Activated CD8-positive, alpha-beta T cell treated with anti-CD3 and anti-CD28 coated beads for 36 hours (primary cell): Measurements from ENCODE around the gene EEF2. TPM values are rescaled to one million over a fixed set of nuclear protein-coding genes. Genes with fewer than 3 reads are reported as not detected.

Experiments used
- ATAC-seq: fragments of 200-7000 bp; cut with Tn5 transposase; one replicate; pipeline ENCODE4 v1.10.0; 2021; ENCODE audit warnings: mild to moderate bottlenecking, moderate library complexity
- CTCF ChIA-PET: fragments of 350-600 bp; sonication (Branson Sonifier 250); formaldehyde crosslinking; loops from one replicate; lab custom pipeline; 2021; ENCODE audit warnings: antibody characterized with exemption; lab: Charles Lee
- POLR2A ChIA-PET: fragments of 350-600 bp; sonication (Branson Sonifier 250); formaldehyde crosslinking; loops from one replicate; lab custom pipeline; 2021; ENCODE audit warnings: antibody characterized with exemption; lab: Charles Lee
- DNase-seq: peaks from one replicate; pipeline ENCODE4 v3.0.0-alpha.2; 2020
- H3K27ac Mint-ChIP-seq: one replicate; pipeline ENCODE4 v1.8.0; 2021; ENCODE audit warnings: mild to moderate bottlenecking, mixed read lengths
- H3K27me3 Mint-ChIP-seq: one replicate; pipeline ENCODE4 v1.8.0; 2021; ENCODE audit warnings: mixed read lengths
- H3K36me3 Mint-ChIP-seq: one replicate; pipeline ENCODE4 v1.8.0; 2021; ENCODE audit warnings: low read depth, mixed read lengths
- H3K4me1 Mint-ChIP-seq: one replicate; pipeline ENCODE4 v1.8.0; 2021; ENCODE audit warnings: low read depth, mixed read lengths
- H3K4me3 Mint-ChIP-seq: one replicate; pipeline ENCODE4 v1.8.0; 2021; ENCODE audit warnings: mild to moderate bottlenecking, moderate library complexity, mixed read lengths
- H3K9me3 Mint-ChIP-seq: one replicate; pipeline ENCODE4 v1.8.0; 2021; ENCODE audit warnings: mixed read lengths
- CTCF ChIP-seq: fragments of 200-600 bp; IDR thresholded peaks from one replicate; pipeline ENCODE4 v1.8.0; 2022; ENCODE audit warnings: antibody characterized with exemption, mild to moderate bottlenecking
- intact Hi-C: fragments of 100-400 bp; cut with micrococcal nuclease; formaldehyde crosslinking; loops from one replicate; pipeline ENCODE4 v1.10.0; 2022
- total RNA-seq, 2 experiments: library from RNA; stranded (reverse); gene quantifications; one replicate each; pipeline ENCODE4 v1.2.3, GENCODE V29; 2021

Gene EEF2
- total RNA-seq, 2 experiments from 2014 or later: 3,533 to 3,625 TPM

DNA sequence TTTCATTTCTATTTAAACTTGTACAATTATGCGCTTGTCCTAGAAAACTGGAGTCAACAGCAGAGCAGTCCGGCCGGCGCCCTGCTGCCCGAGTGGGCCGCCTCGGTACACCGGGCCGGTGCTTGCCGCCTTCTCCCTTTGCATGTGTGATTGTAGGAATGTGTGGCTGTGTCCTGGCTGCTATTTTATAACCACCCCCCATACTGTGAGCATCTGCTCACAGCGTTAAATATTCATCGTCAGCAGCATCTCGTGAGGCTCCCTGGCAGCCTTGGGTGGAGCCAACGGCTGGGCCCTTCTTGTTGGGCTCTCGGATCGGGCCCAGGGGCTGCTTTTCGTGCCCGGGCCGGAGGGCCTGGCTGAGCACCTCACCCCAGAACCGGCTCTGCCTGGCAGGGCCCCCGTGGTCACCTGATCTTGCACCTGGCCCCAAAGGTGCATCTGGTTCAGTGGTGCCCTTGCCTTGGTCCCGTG lies 32.9 kb upstream of the EEF2 start:
- ATAC-seq: no peak
- H3K27me3 Mint-ChIP-seq: no peaks in the 10 kb centered on the region
- intact Hi-C loops: no loop called here
- DNase-seq: no peak
- no peak overlapping the region for H3K4me3 Mint-ChIP-seq
- POLR2A ChIA-PET: no interaction called here
- TF ChIP-seq CTCF: no peak
- no peaks in the 10 kb centered on the region for H3K9me3 Mint-ChIP-seq
- H3K4me1 Mint-ChIP-seq: no peaks in the 10 kb centered on the region
- CTCF ChIA-PET: no interaction called here
- peaks cover 6% of the 10 kb centered on the region for H3K36me3 Mint-ChIP-seq
- H3K27ac Mint-ChIP-seq: no peak overlapping the region

- DNase-seq (no peak), ATAC-seq (no peak)
- POLR2A ChIA-PET: no interaction called here
- intact Hi-C loops: no loop called here
- Mint-ChIP-seq H3K4me1 (peaks cover 5% of the 10 kb centered on the region), H3K9me3 (no peaks in the 10 kb centered on the region), H3K4me3 (no peak overlapping the region), H3K36me3 (peaks cover 5% of the 10 kb centered on the region), H3K27me3 (no peaks in the 10 kb centered on the region), H3K27ac (no peak overlapping the region)
- no peak for TF ChIP-seq CTCF
- CTCF ChIA-PET: no interaction called here
These were observed 31.8 kb upstream of the EEF2 start for GRCh38 chr19:4016903-4017638.

- intact Hi-C loops: no loop called here
- no peak for DNase-seq
- CTCF ChIA-PET: no interaction called here
- Mint-ChIP-seq H3K36me3 (peaks cover 3% of the 10 kb centered on the region), H3K27me3 (no peaks in the 10 kb centered on the region), H3K4me3 (no peak overlapping the region), H3K4me1 (peaks cover 5% of the 10 kb centered on the region), H3K27ac (no peak overlapping the region), H3K9me3 (no peaks in the 10 kb centered on the region)
- POLR2A ChIA-PET: no interaction called here
- ATAC-seq: no peak
- TF ChIP-seq CTCF: no peak
These were observed 31.2 kb upstream of the EEF2 start for GRCh38 chr19:4016486-4016885.

DNA sequence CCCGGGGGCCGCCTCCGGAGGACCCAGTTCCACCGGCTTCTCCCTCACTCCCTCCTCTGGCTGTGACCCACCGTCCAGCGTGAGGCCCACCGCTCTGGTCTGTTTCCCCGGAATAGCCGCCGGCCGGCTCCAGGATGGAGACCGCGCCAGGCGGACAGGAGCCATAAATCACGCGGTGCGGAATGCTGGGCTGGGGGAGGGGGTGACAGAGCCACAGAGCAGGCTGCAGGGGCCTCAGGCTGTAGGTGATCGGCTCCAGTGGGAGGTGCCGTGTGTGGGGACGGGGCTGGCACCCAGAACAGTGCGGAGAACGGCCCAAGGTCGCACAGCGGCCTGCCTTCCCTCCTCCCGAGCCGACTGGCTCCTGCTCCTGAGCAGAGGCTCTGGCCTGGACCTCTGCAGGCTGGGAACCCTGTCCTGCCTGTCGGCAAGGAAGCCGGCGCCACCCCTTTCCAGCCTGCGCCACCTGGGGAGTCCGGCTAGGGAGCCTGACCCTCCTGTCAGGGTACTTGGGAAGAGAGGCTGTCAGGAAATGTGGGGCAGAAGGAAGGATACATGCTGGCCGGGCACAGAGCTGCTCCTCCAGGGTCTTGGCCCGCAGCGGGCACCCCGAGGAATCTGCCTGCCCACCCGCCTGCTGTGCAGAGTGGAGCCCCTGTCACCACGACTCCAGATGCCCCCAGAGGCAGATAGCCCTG lies 30.6 kb upstream of the EEF2 start:
- DNase-seq (no peak), ATAC-seq (no peak)
- H3K27ac Mint-ChIP-seq: no peak overlapping the region
- no peaks in the 10 kb centered on the region for H3K9me3 Mint-ChIP-seq
- intact Hi-C loops: no loop called here
- peaks cover 11% of the 10 kb centered on the region for H3K4me1 Mint-ChIP-seq
- no peak for TF ChIP-seq CTCF
- POLR2A ChIA-PET: no interaction called here
- no peaks in the 10 kb centered on the region for H3K36me3 Mint-ChIP-seq
- H3K4me3 Mint-ChIP-seq: no peak overlapping the region
- no peaks in the 10 kb centered on the region for H3K27me3 Mint-ChIP-seq
- CTCF ChIA-PET: no interaction called here
